AG09309 (cell line): Measurements from ENCODE around the gene UBE2O.
A peak's percentile ranks its signal among the peaks of the same experiment; 100 is the strongest.

Experiments
- DNase-seq: peaks from one replicate; pipeline ENCODE4 v3.0.0-alpha.2; 2010; ENCODE audit warnings: low read depth
- H3K4me3 ChIP-seq: 2 replicates; pipeline ENCODE4 v1.5.1; 2011; ENCODE audit warnings: mild to moderate bottlenecking, low read depth, low read length, moderate library complexity; ENCODE audit not compliant: control insufficient read depth
- TF ChIP-seq, protein P1 (sequence below): IDR thresholded peaks from 2 replicates; pipeline ENCODE4 v1.5.1; 2011; ENCODE audit warnings: mild to moderate bottlenecking, low read depth, low read length, inconsistent platforms; ENCODE audit not compliant: insufficient read depth, control insufficient read depth; ENCODE audit errors: missing control alignments

The UBE2O gene

DNA sequence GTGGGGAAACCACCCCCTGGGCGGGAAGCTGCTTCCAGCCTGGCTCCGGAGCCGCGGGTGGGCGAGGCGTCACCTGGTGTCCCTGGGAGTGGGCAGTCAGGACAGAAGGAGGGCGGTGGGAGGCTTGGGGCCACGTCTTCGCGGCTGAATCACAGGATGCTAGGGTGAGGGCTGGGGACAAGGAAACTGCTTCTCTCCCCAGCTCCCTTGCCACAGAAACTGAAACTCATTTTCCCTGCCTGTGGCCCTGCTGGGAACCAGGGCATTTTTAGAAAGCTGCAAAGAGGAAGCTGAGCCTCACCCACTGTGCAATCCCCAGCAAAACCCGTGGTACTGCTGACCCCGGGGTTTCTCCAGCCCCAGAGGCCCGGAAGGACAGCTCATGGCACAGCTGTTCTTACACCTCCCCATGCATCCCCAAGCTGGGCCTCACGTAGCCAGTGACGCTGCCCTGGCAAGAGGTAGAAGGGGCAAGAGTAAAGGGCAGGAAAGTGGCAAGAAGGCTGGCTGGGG, 40.1 kb upstream of the UBE2O start:
- TF ChIP-seq, protein P1, sequence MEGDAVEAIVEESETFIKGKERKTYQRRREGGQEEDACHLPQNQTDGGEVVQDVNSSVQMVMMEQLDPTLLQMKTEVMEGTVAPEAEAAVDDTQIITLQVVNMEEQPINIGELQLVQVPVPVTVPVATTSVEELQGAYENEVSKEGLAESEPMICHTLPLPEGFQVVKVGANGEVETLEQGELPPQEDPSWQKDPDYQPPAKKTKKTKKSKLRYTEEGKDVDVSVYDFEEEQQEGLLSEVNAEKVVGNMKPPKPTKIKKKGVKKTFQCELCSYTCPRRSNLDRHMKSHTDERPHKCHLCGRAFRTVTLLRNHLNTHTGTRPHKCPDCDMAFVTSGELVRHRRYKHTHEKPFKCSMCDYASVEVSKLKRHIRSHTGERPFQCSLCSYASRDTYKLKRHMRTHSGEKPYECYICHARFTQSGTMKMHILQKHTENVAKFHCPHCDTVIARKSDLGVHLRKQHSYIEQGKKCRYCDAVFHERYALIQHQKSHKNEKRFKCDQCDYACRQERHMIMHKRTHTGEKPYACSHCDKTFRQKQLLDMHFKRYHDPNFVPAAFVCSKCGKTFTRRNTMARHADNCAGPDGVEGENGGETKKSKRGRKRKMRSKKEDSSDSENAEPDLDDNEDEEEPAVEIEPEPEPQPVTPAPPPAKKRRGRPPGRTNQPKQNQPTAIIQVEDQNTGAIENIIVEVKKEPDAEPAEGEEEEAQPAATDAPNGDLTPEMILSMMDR, result no peak
- H3K4me3 ChIP-seq, result no peak overlapping the region
- peak; percentile 57 for DNase-seq

DNA sequence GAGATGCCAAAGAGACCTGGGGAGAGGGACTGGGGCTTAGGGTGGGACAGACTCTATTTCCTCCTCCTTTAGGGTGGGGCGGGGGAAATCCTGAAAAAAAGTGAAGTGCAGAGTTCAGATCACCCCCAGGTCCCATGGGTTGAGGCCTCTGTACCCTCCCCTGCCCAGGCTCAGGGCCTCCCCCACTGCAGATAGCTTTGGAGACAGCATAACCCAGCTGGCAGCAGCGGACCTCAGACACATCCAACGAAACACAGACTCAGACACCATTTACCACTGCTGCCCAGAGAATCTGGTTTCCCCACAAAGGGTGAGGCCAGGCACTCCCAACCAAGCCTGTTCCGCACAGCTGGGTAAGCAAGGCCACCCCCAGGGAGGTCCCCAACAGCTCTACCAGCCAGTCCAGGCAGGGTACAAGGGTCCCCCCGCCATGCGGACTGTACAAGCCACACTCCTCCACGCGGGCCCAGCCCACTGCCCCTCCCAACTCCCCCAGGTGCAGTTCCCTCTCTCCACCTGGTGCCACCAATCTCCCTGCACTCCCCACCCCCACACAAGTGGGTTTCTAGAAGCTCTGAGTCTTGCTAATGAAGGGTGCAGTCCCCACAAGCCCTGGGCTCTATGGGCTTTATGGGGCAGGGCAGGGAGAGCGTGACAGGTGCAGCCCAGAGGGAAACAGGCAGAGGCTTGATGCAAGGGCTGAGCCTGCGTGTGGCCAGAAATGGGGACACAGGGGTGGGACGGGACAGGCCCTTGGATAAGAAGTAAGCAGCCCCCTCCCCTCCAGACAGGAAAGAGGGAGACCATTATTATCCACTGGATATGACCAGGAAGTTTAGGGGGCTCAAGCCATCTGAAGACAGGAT, 39.4 kb upstream of the UBE2O start:
- H3K4me3 ChIP-seq, result no peak overlapping the region
- TF ChIP-seq, protein P1, result no peak
- DNase-seq, result no peak

DNA sequence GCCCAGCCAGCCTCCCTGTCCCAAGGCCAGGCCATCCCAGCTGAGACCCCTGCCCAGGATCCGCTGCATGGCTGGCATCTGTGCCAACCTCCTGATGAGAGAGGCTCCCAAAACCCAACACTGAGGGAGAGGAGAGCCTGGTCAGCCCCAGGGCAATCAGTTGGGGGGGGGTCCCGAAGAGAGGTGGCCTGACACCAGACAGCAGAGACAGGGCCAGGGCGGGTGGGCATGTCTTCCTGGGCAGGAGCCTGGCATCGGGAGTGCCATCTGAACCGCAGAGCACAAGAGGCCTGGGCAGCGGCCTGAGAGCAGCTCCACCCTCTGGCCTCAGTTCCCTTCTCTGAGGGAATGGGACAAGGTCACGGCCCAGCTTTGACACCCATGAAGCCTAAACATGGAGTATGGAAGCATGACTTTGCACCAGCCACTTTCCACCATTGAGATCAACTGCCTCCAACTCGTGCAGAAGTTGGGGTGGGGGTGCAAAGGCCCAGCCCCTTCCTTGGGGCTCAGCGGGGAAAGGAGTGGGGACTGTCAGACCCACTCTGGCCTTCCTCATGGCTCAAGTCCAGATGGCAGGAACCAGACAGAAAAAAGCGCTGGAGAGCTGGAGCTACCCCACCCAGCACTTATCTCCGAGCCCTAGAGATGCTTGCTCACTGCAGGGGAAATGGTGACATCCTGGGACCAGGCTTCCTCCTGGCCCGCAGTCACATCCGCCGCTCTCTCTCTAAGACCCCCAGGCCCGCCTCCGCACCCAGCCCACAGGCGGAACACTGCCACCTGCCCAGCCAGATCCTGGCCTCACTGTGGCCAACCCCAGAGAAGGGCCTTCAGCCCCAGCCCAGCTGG, 38.5 kb upstream of the UBE2O start:
- H3K4me3 ChIP-seq, result no peak overlapping the region
- no peak for DNase-seq
- TF ChIP-seq, protein P1, result no peak

DNA sequence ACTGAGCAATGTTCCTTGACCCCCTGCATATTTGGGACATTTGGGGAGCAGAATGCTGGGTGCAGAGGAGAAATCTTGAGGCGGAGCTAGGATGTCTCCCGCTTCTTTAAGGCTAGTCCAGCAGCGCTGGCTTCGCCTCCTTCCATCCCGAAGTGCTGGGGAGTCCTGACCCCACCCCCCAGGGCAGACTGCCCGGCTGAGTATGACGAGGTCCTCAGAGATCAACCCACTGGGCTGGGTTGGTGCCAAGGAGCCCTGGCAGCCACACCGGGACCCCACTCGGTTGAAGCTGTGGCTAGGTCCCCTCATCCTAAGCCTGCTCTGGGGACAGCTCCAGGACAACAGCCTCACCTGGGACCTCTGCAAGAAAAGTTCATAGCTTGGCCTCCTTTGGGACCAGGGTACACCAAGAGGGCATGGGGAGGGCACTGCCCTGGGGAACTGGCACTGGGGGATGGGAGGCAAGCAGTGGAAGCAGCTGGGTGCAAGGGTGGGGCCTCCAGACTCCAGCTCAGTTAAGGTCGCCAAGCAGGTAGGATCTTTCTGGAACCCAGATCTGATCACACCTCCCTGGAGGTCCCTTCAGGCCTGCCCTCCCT, 37.3 kb upstream of the UBE2O start:
- TF ChIP-seq, protein P1, result no peak
- H3K4me3 ChIP-seq, result no peak overlapping the region
- no peak for DNase-seq

DNA sequence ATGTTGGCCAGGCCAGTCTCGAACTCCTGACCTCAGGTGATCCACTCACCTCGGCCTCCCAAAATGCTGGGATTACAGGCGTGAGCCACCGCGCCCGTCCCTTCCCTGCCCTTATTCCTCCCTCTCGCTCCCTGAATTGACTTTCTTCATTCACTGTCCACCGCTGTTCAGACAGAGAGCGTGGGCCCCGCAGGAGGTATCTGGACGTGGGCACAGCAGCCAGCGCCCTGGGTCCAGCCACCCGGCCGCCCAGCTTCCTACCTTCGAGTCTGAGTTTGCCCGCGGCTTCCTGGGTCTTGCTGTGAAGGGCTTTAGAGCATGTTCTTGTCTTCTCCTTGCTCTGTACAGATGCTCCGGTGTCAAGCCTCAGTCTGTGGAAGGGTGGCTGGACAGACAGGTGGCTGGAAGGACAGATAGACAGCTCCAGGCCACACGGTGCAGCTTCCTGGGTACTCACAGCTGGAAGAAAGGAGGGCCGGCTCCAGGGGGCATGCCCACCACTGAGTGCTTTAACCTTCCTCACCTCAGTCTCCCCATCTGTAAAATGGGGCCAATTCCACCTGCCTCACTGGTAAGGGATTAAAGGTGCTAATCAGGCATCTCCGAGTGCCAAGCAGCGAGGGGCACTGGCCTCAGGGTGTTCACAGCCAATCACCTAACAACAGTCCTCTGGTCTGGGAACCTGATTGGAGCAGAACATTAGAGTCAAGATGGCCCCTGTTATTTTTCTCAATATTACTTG, 34.7 kb upstream of the UBE2O start:
- DNase-seq, result no peak
- no peak overlapping the region for H3K4me3 ChIP-seq
- TF ChIP-seq, protein P1, result no peak

DNA sequence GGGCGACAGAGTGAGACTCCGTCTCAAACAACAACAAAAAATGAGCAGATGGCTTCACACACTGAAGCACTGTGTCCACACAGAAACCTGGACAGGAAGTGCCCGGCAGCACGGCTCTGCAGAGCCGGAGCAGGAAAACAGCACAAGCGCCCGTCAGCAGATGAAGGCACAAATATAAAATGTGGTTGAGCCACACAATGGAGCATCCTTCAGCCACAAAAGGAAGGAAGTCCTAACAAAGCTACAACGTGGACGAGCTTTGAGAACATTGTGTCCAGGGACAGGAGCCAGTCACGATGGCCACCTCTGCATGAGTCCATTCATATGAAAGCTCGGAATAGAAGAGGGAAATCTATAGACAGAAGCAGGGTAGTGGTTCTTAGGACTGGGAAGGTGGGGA, 32.6 kb upstream of the UBE2O start:
- no peak overlapping the region for H3K4me3 ChIP-seq
- no peak for DNase-seq
- TF ChIP-seq, protein P1, result no peak
